Neural progenitor cell (in vitro differentiated cells): Measurements from ENCODE around the gene MSN. TPM values are rescaled to one million over a fixed set of nuclear protein-coding genes. Genes with fewer than 3 reads are reported as not detected.
"Not testable (repeated sequence)": the region's sequence is repeated elsewhere in the genome, so short reads cannot be mapped to it uniquely, and the experiment has no call there.

Source experiments
- DNase-seq: peaks from one replicate; pipeline ENCODE4 v3.0.0-alpha.2; 2016; ENCODE audit warnings: low spot score
- H2AFZ ChIP-seq: fragments of 200-600 bp; sonication (generic); replicated peaks from 2 replicates; pipeline ENCODE4 v1.6.1; 2016; ENCODE audit warnings: antibody characterized with exemption
- H3F3A ChIP-seq: fragments of 200-600 bp; sonication (generic); 2 replicates; pipeline ENCODE4 v1.6.1; 2016; ENCODE audit warnings: antibody characterized with exemption, low read depth
- H3K27ac ChIP-seq: fragments of 200-600 bp; sonication (generic); 2 replicates; pipeline ENCODE4 v1.5.1; 2016; ENCODE audit warnings: mild to moderate bottlenecking
- H3K27me3 ChIP-seq: fragments of 200-600 bp; sonication (generic); 2 replicates; pipeline ENCODE4 v1.6.1; 2016; ENCODE audit warnings: mild to moderate bottlenecking, moderate library complexity
- H3K36me3 ChIP-seq: fragments of 200-600 bp; sonication (generic); 2 replicates; pipeline ENCODE4 v1.5.1; 2016
- H3K4me1 ChIP-seq: fragments of 200-600 bp; sonication (generic); 2 replicates; pipeline ENCODE4 v1.6.1; 2016; ENCODE audit warnings: mixed run types
- H3K4me2 ChIP-seq: fragments of 200-600 bp; sonication (generic); 2 replicates; pipeline ENCODE4 v1.6.1; 2016
- H3K4me3 ChIP-seq: fragments of 200-600 bp; sonication (generic); 2 replicates; pipeline ENCODE4 v1.5.1; 2016
- H3K79me2 ChIP-seq: fragments of 200-600 bp; sonication (generic); 2 replicates; pipeline ENCODE4 v1.6.1; 2016; ENCODE audit warnings: low read depth
- H3K9ac ChIP-seq: fragments of 200-600 bp; sonication (generic); 2 replicates; pipeline ENCODE4 v1.6.1; 2016
- H3K9me3 ChIP-seq: fragments of 200-600 bp; sonication (generic); 2 replicates; pipeline ENCODE4 v1.5.1; 2016; ENCODE audit warnings: low read depth
- H4K20me1 ChIP-seq: fragments of 200-600 bp; sonication (generic); 2 replicates; pipeline ENCODE4 v1.6.1; 2016; ENCODE audit warnings: low read depth
- H3K27ac Mint-ChIP-seq: 3 replicates; pipeline ENCODE4 v1.8.0; 2021; ENCODE audit warnings: mixed read lengths
- H3K27me3 Mint-ChIP-seq: 2 replicates; pipeline ENCODE4 v1.8.0; 2022; ENCODE audit warnings: low read depth, mild to moderate bottlenecking, inconsistent platforms, moderate library complexity, mixed read lengths; ENCODE audit not compliant: insufficient read depth
- H3K36me3 Mint-ChIP-seq: 3 replicates; pipeline ENCODE4 v1.8.0; 2021; ENCODE audit warnings: mixed read lengths
- H3K4me1 Mint-ChIP-seq: 3 replicates; pipeline ENCODE4 v1.8.0; 2021; ENCODE audit warnings: mixed read lengths
- H3K4me3 Mint-ChIP-seq: 3 replicates; pipeline ENCODE4 v1.8.0; 2021; ENCODE audit warnings: mild to moderate bottlenecking, moderate library complexity, mixed read lengths
- H3K9me3 Mint-ChIP-seq: 3 replicates; pipeline ENCODE4 v1.8.0; 2020; ENCODE audit warnings: mixed read lengths
- CTCF ChIP-seq: fragments of 200-600 bp; sonication (generic); IDR thresholded peaks from 2 replicates; pipeline ENCODE4 v1.5.1; 2017; ENCODE audit warnings: antibody characterized with exemption, mild to moderate bottlenecking
- EZH2 ChIP-seq: fragments of 200-600 bp; sonication (generic); IDR thresholded peaks from 2 replicates; pipeline ENCODE4 v1.6.1; 2017; ENCODE audit warnings: antibody characterized with exemption, mild to moderate bottlenecking, moderate library complexity
- EZH2phosphoT487 ChIP-seq: fragments of 200-600 bp; sonication (generic); IDR thresholded peaks from 2 replicates; pipeline ENCODE4 v1.6.1; 2017; ENCODE audit warnings: antibody characterized with exemption
- total RNA-seq: library from RNA; depleted of rRNA; stranded (reverse); fragments of >200 nt; gene quantifications from 2 replicates; pipeline ENCODE4 v1.2.3, GENCODE V29; 2015; ENCODE audit warnings: low replicate concordance

Gene MSN
- total RNA-seq, 1 donor from 2014 or later, result 97.4 TPM

- H3K4me3 ChIP-seq, result no peak overlapping the region
- H3K36me3 Mint-ChIP-seq, result no peaks in the 10 kb centered on the region
- no peak overlapping the region for H2AFZ ChIP-seq
- no peaks in the 10 kb centered on the region for H3K4me1 ChIP-seq
- no peaks in the 10 kb centered on the region for H3K4me1 Mint-ChIP-seq
- no peaks in the 10 kb centered on the region for H3F3A ChIP-seq
- no peak for DNase-seq
- no peaks in the 10 kb centered on the region for H3K36me3 ChIP-seq
- TF ChIP-seq EZH2, result no peak
- TF ChIP-seq EZH2phosphoT487, result no peak
- no peak for TF ChIP-seq CTCF
- no peak overlapping the region for H3K9ac ChIP-seq
- peaks cover 2% of the 10 kb centered on the region for H3K9me3 Mint-ChIP-seq
- no peak overlapping the region for H3K27ac ChIP-seq
- no peak overlapping the region for H3K4me3 Mint-ChIP-seq
- H3K9me3 ChIP-seq, result no peaks in the 10 kb centered on the region
- no peaks in the 10 kb centered on the region for H3K27me3 ChIP-seq
- no peaks in the 10 kb centered on the region for H4K20me1 ChIP-seq
- H3K4me2 ChIP-seq, result no peak overlapping the region
- H3K27me3 Mint-ChIP-seq, result peaks cover 3% of the 10 kb centered on the region
- H3K27ac Mint-ChIP-seq, result peak overlapping the region; percentile 12
- no peaks in the 10 kb centered on the region for H3K79me2 ChIP-seq
Measured at GRCh38 chrX:65644621-65645289, 22.7 kb upstream of the MSN start.

GRCh38 chrX:65647801-65648200 is 19.7 kb upstream of the MSN start:
- Histone ChIP-seq H3K4me1 (no peaks in the 10 kb centered on the region), H2AFZ (no peak overlapping the region), H3F3A (no peaks in the 10 kb centered on the region), H3K4me2 (no peak overlapping the region), H3K27ac (no peak overlapping the region), H3K36me3 (no peaks in the 10 kb centered on the region), H3K9me3 (peaks cover 3% of the 10 kb centered on the region), H3K4me3 (no peak overlapping the region), H3K9ac (no peak overlapping the region), H3K79me2 (no peaks in the 10 kb centered on the region), H4K20me1 (no peaks in the 10 kb centered on the region), H3K27me3 (no peaks in the 10 kb centered on the region)
- Mint-ChIP-seq H3K9me3 (peaks cover 5% of the 10 kb centered on the region), H3K4me3 (no peak overlapping the region), H3K4me1 (no peaks in the 10 kb centered on the region), H3K27me3 (no peaks in the 10 kb centered on the region), H3K27ac (no peak overlapping the region), H3K36me3 (no peaks in the 10 kb centered on the region)
- DNase-seq, result no peak
- TF ChIP-seq EZH2, result no peak
- no peak for TF ChIP-seq CTCF
- no peak for TF ChIP-seq EZH2phosphoT487

- no peak for DNase-seq
- H3K27ac ChIP-seq, result no peak overlapping the region
- no peaks in the 10 kb centered on the region for H3K4me1 ChIP-seq
- H3K79me2 ChIP-seq, result no peaks in the 10 kb centered on the region
- no peak overlapping the region for H3K4me3 ChIP-seq
- H3K9me3 Mint-ChIP-seq, result peaks cover 11% of the 10 kb centered on the region
- no peak overlapping the region for H3K4me2 ChIP-seq
- H2AFZ ChIP-seq, result no peak overlapping the region
- H3K27me3 ChIP-seq, result no peaks in the 10 kb centered on the region
- H3K4me1 Mint-ChIP-seq, result no peaks in the 10 kb centered on the region
- no peaks in the 10 kb centered on the region for H3K36me3 Mint-ChIP-seq
- no peaks in the 10 kb centered on the region for H4K20me1 ChIP-seq
- H3F3A ChIP-seq, result no peaks in the 10 kb centered on the region
- no peaks in the 10 kb centered on the region for H3K27me3 Mint-ChIP-seq
- H3K27ac Mint-ChIP-seq, result no peak overlapping the region
- no peak overlapping the region for H3K4me3 Mint-ChIP-seq
- H3K9me3 ChIP-seq, result peaks cover 3% of the 10 kb centered on the region
- TF ChIP-seq EZH2 (no peak), EZH2phosphoT487 (no peak), CTCF (no peak)
- no peak overlapping the region for H3K9ac ChIP-seq
- H3K36me3 ChIP-seq, result no peaks in the 10 kb centered on the region
Measured at GRCh38 chrX:65652098-65652497, 15.4 kb upstream of the MSN start.

- H3K4me2 ChIP-seq, H3K4me3 Mint-ChIP-seq, H3K4me1 ChIP-seq, DNase-seq, H3K27ac Mint-ChIP-seq, H3K4me3 ChIP-seq, H3K79me2 ChIP-seq, H3K4me1 Mint-ChIP-seq, H2AFZ ChIP-seq, H4K20me1 ChIP-seq, H3K27me3 Mint-ChIP-seq, H3K27me3 ChIP-seq, H3K36me3 Mint-ChIP-seq, H3K36me3 ChIP-seq, H3K9me3 ChIP-seq, H3F3A ChIP-seq, H3K27ac ChIP-seq, H3K9ac ChIP-seq: not testable (repeated sequence)
- H3K9me3 Mint-ChIP-seq, result peaks cover 15% of the 10 kb centered on the region
Measured at GRCh38 chrX:65657009-65657441, 10.4 kb upstream of the MSN start.
